Cardiac fibroblast (primary cell): ENCODE data around the gene SLC15A1.

Experiments used
- DNase-seq, 2 donors: peaks; one replicate each; pipeline versions ENCODE4 v3.0.0 to v3.0.0-alpha.2; 2010; ENCODE audit warnings: low read depth in 2 of 2
- H3K4me3 ChIP-seq, 2 donors: replicated peaks in 1 of 2; 1 replicate in 1 of 2; 2 replicates in 1 of 2; pipeline ENCODE4 v1.5.1; 2011; ENCODE audit warnings: low read depth in 2 of 2, low read length in 2 of 2, mild to moderate bottlenecking in 2 of 2, moderate library complexity in 1 of 2
- CTCF ChIP-seq: IDR thresholded peaks from one replicate; pipeline ENCODE4 v1.5.1; 2011; ENCODE audit warnings: low read depth, mild to moderate bottlenecking, low read length, inconsistent platforms

SLC15A1 gene

GRCh38 chr13:98752467-98753290 lies at the start of gene SLC15A1:
Gene SLC15A1 (minus strand): TSS chr13:98752672. CDS start chr13:98752598, 74 bp downstream.
- no peak for TF ChIP-seq CTCF
- DNase-seq, result no peak
- peak within 1 kb of the TSS; percentile 28 to 36 for H3K4me3 ChIP-seq

GRCh38 chr13:98801626-98802418 lies 49.4 kb upstream of the SLC15A1 start:
- TF ChIP-seq CTCF, result no peak
- DNase-seq, result no peak
- H3K4me3 ChIP-seq, result no peak overlapping the region

- no peak overlapping the region for H3K4me3 ChIP-seq
- no peak for TF ChIP-seq CTCF
- no peak for DNase-seq
Observed at GRCh38 chr13:98800078-98800477, 47.6 kb upstream of the SLC15A1 start.

- DNase-seq, result peak; percentile 77 to 88
- no peak overlapping the region for H3K4me3 ChIP-seq
- no peak for TF ChIP-seq CTCF
Observed at GRCh38 chr13:98798849-98799645, 46.6 kb upstream of the SLC15A1 start.

- no peak for DNase-seq
- TF ChIP-seq CTCF, result no peak
- H3K4me3 ChIP-seq, result no peak overlapping the region
Observed at GRCh38 chr13:98797456-98797855, 45.0 kb upstream of the SLC15A1 start.

GRCh38 chr13:98796798-98797197 lies 44.3 kb upstream of the SLC15A1 start:
- H3K4me3 ChIP-seq, result no peak overlapping the region
- TF ChIP-seq CTCF, result no peak
- no peak for DNase-seq
